ENCODE measurements around the gene PEX11A. TPM values are rescaled to one million over a fixed set of nuclear protein-coding genes. Genes with fewer than 3 reads are reported as not detected.

PEX11A gene
- total RNA-seq, 1 donor from 2014 or later = 6.2 TPM

- ATAC-seq (no peak), DNase-seq (ENCODE audit: low spot score) (no peak)
- intact Hi-C loops (cut with DNase I) = no loop called here
Observed at GRCh38 chr15:89642106-89642505, 48.4 kb downstream of the PEX11A start.

- DNase-seq (ENCODE audit: low spot score) = no peak
- no peak for ATAC-seq
- intact Hi-C loops (cut with DNase I) = no loop called here
Observed at GRCh38 chr15:89641053-89641452, 49.5 kb downstream of the PEX11A start.

GRCh38 chr15:89640245-89640644 lies 50.3 kb downstream of the PEX11A start:
- intact Hi-C loops (cut with DNase I) = no loop called here
- DNase-seq (ENCODE audit: low spot score) = no peak
- ATAC-seq = no peak

- ATAC-seq = no peak
Observed at GRCh38 chr15:89633585-89633984, 57.0 kb downstream of the PEX11A start.

GRCh38 chr15:89632563-89633430 lies 57.8 kb downstream of the PEX11A start:
- intact Hi-C loops (cut with DNase I) = no loop called here
- no peak for DNase-seq (ENCODE audit: low spot score)
- no peak for ATAC-seq

More at GRCh38 chr15:89633585-89633984, 57.0 kb downstream of the PEX11A start:
- no peak for DNase-seq (ENCODE audit: low spot score)
- intact Hi-C loops (cut with DNase I) = no loop called here

DNA sequence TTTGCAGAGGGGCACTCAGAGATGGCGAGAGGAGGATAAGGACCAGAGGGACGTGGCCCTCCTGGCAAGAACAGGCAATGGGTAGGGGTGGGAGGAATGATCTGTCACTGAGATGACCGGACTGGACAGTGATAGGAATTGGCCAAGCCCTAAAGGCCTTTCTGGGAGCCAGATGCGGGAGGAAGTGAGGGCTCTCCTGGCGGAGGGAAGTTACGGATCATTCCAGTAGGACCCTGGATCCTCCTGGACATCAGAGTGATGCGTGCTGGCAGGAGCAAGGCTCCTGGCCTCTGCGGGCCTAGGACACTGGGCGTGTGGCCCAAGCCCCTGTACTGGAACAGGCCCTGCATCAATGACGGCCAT lies 58.7 kb downstream of the PEX11A start:
- no peak for DNase-seq (ENCODE audit: low spot score)

More for the DNA sequence above, 58.7 kb downstream of the PEX11A start:
- no peak for ATAC-seq
- intact Hi-C loops (cut with DNase I) = no loop called here

Other genes with a start within 250 kb of the PEX11A start
- not detected for gene RHCG, start 194.2 kb downstream of the PEX11A start, total RNA-seq
- gene TICRR, start 115.3 kb downstream of the PEX11A start, total RNA-seq = 0.22 TPM
- gene KIF7, start 35.3 kb downstream of the PEX11A start, total RNA-seq = 9.2 TPM
- 57.4 TPM for gene PLIN1, start 11.4 kb downstream of the PEX11A start, total RNA-seq
- gene WDR93, start 57 bp upstream of the PEX11A start, total RNA-seq = not detected
- 2.1 TPM for gene MESP1, start 60.5 kb upstream of the PEX11A start, total RNA-seq
- gene MESP2, start 85.6 kb upstream of the PEX11A start, total RNA-seq = 0.45 TPM
- 53.7 TPM for gene ANPEP, start 124.1 kb upstream of the PEX11A start, total RNA-seq
- 41.8 TPM for gene AP3S2, start 203.2 kb upstream of the PEX11A start, total RNA-seq
- gene ARPIN, start 222.2 kb upstream of the PEX11A start, total RNA-seq = 30.1 TPM

Data from sciatic nerve (tissue), 2 donors.